ENCODE data around the gene RASGEF1B. TPM values are rescaled to one million over a fixed set of nuclear protein-coding genes. Genes with fewer than 3 reads are reported as not detected.
"Not testable (repeated sequence)": the region's sequence is repeated elsewhere in the genome, so short reads cannot be mapped to it uniquely, and the experiment has no call there.

Gene RASGEF1B
- total RNA-seq, 2 experiments from 2014 or later: 8.0 to 8.2 TPM

- Mint-ChIP-seq H3K9me3 (no peaks in the 10 kb centered on the region), H3K36me3 (no peaks in the 10 kb centered on the region), H3K27me3 (peaks cover 3% of the 10 kb centered on the region), H3K4me1 (peaks cover 5% of the 10 kb centered on the region), H3K4me3 (no peak overlapping the region), H3K27ac (no peak overlapping the region)
- POLR2A ChIA-PET: no interaction called here
- ATAC-seq (ENCODE audit: low read depth) (no peak), DNase-seq (no peak)
Observed at GRCh38 chr4:81407726-81408125, 64.0 kb downstream of the RASGEF1B start.

- H3K4me1 Mint-ChIP-seq; H3K4me3 Mint-ChIP-seq; H3K27me3 Mint-ChIP-seq; H3K9me3 Mint-ChIP-seq; H3K27ac Mint-ChIP-seq; H3K36me3 Mint-ChIP-seq; DNase-seq; ATAC-seq (ENCODE audit: low read depth); POLR2A ChIA-PET: not testable (repeated sequence)
Observed at GRCh38 chr4:81406481-81406880, 65.2 kb downstream of the RASGEF1B start.

GRCh38 chr4:81405900-81406401 lies 65.8 kb downstream of the RASGEF1B start:
- POLR2A ChIA-PET: no interaction called here
- no peak overlapping the region for H3K27ac Mint-ChIP-seq
- ATAC-seq (ENCODE audit: low read depth): peak; percentile 76
- H3K4me3 Mint-ChIP-seq: peak overlapping the region; percentile 42
- no peaks in the 10 kb centered on the region for H3K9me3 Mint-ChIP-seq
- H3K36me3 Mint-ChIP-seq: no peaks in the 10 kb centered on the region
- peaks cover 3% of the 10 kb centered on the region for H3K27me3 Mint-ChIP-seq
- DNase-seq: no peak
- H3K4me1 Mint-ChIP-seq: peaks cover 5% of the 10 kb centered on the region

- H3K4me1 Mint-ChIP-seq: peaks cover 5% of the 10 kb centered on the region
- H3K27ac Mint-ChIP-seq: no peak overlapping the region
- POLR2A ChIA-PET: no interaction called here
- no peaks in the 10 kb centered on the region for H3K36me3 Mint-ChIP-seq
- H3K9me3 Mint-ChIP-seq: no peaks in the 10 kb centered on the region
- DNase-seq (no peak), ATAC-seq (ENCODE audit: low read depth) (no peak)
- no peak overlapping the region for H3K4me3 Mint-ChIP-seq
- H3K27me3 Mint-ChIP-seq: peaks cover 3% of the 10 kb centered on the region
Observed at GRCh38 chr4:81404741-81405140, 67.0 kb downstream of the RASGEF1B start.

GRCh38 chr4:81404294-81404693 lies 67.4 kb downstream of the RASGEF1B start:
- Mint-ChIP-seq H3K4me3 (no peak overlapping the region), H3K36me3 (no peaks in the 10 kb centered on the region), H3K9me3 (no peaks in the 10 kb centered on the region), H3K27ac (no peak overlapping the region), H3K4me1 (peaks cover 5% of the 10 kb centered on the region), H3K27me3 (peaks cover 3% of the 10 kb centered on the region)
- POLR2A ChIA-PET: no interaction called here
- DNase-seq (no peak), ATAC-seq (ENCODE audit: low read depth) (no peak)

- Mint-ChIP-seq H3K27ac (no peak overlapping the region), H3K4me1 (no peaks in the 10 kb centered on the region), H3K27me3 (no peaks in the 10 kb centered on the region), H3K36me3 (no peaks in the 10 kb centered on the region), H3K4me3 (no peak overlapping the region), H3K9me3 (no peaks in the 10 kb centered on the region)
- DNase-seq: no peak
- POLR2A ChIA-PET: no interaction called here
- ATAC-seq (ENCODE audit: low read depth): no peak
Observed at GRCh38 chr4:81399306-81400086, 72.2 kb downstream of the RASGEF1B start.

DNA sequence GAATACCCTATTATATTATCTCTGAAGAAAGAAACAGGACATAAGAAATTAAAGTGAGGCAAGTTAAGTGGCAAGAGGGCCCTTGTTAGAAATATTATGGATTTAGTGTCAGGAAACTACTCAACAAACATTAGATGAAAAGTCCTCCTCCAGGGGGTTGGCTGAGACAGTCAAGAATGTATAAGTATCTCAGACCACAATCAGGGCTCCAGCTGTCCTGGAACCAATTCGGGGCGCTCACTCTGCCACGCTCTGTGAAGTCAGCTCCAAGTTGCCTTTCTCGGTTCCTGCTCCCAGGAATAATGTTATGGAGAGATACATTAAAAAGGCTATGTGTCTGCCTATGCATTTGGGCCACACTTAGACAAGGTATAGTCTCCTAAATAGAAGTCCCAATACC lies 73.3 kb downstream of the RASGEF1B start:
- ATAC-seq (ENCODE audit: low read depth): no peak
- H3K9me3 Mint-ChIP-seq: no peaks in the 10 kb centered on the region
- no peaks in the 10 kb centered on the region for H3K4me1 Mint-ChIP-seq
- no peak overlapping the region for H3K4me3 Mint-ChIP-seq
- POLR2A ChIA-PET: no interaction called here
- H3K27ac Mint-ChIP-seq: no peak overlapping the region
- H3K27me3 Mint-ChIP-seq: no peaks in the 10 kb centered on the region
- H3K36me3 Mint-ChIP-seq: no peaks in the 10 kb centered on the region
- no peak for DNase-seq

GRCh38 chr4:81397635-81398034 lies 74.1 kb downstream of the RASGEF1B start:
- no peak for DNase-seq
- H3K9me3 Mint-ChIP-seq: no peaks in the 10 kb centered on the region
- no peak overlapping the region for H3K4me3 Mint-ChIP-seq
- H3K4me1 Mint-ChIP-seq: no peaks in the 10 kb centered on the region
- ATAC-seq (ENCODE audit: low read depth): no peak
- H3K36me3 Mint-ChIP-seq: no peaks in the 10 kb centered on the region
- POLR2A ChIA-PET: no interaction called here
- no peaks in the 10 kb centered on the region for H3K27me3 Mint-ChIP-seq
- no peak overlapping the region for H3K27ac Mint-ChIP-seq

DNA sequence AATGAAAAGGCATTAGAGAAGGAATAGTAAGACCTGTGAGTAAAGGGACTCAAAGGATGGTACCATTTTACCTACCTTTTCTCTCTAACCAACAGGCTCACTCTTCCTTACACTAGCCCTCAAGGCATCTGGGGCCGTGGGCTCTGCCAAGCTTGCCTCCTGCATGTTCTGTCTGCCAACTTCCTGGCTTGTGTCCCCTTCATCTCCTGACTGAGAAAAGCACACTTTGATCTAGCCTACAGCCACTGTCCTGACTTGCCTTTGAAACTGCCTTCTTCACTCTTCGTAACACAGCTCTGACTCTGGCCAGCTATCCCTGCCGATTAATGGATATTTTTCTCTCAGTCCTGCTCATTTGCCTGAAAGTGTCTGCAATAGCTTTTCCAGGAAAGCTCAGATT lies 76.5 kb downstream of the RASGEF1B start:
- POLR2A ChIA-PET: no interaction called here
- Mint-ChIP-seq H3K36me3 (no peaks in the 10 kb centered on the region), H3K27ac (no peak overlapping the region), H3K9me3 (no peaks in the 10 kb centered on the region), H3K27me3 (no peaks in the 10 kb centered on the region), H3K4me3 (no peak overlapping the region), H3K4me1 (peaks cover 3% of the 10 kb centered on the region)
- no peak for DNase-seq
- ATAC-seq (ENCODE audit: low read depth): no peak

DNA sequence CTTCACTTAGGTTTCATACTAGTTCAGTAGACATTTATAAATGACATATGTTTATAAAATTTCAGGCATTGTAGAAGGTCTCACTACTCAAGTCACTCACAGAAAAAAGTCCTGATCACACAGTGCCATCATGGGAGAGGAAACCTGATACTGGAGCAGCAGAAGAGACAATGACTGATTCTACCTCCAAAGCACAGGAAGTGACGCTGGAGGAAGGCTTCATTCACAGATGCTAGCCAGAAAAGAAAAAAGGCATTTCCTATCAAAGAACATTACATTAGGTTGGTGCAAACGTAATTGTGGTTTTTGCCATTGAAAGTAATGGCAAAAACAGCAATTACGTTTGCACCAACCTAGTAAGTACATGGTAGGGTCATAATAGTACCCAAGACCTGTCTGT lies 79.5 kb downstream of the RASGEF1B start:
- POLR2A ChIA-PET: no interaction called here
- ATAC-seq (ENCODE audit: low read depth) (no peak), DNase-seq (no peak)
- H3K27ac Mint-ChIP-seq: no peak overlapping the region
- H3K4me1 Mint-ChIP-seq: peaks cover 3% of the 10 kb centered on the region
- no peak overlapping the region for H3K4me3 Mint-ChIP-seq
- no peaks in the 10 kb centered on the region for H3K27me3 Mint-ChIP-seq
- H3K9me3 Mint-ChIP-seq: peaks cover 1% of the 10 kb centered on the region
- H3K36me3 Mint-ChIP-seq: no peaks in the 10 kb centered on the region

GRCh38 chr4:81389720-81390119 lies 82.0 kb downstream of the RASGEF1B start:
- DNase-seq: no peak
- peaks cover 6% of the 10 kb centered on the region for H3K27me3 Mint-ChIP-seq
- no peak overlapping the region for H3K4me3 Mint-ChIP-seq
- no peaks in the 10 kb centered on the region for H3K36me3 Mint-ChIP-seq
- no peak for ATAC-seq (ENCODE audit: low read depth)
- no peak overlapping the region for H3K27ac Mint-ChIP-seq
- H3K4me1 Mint-ChIP-seq: peaks cover 3% of the 10 kb centered on the region
- POLR2A ChIA-PET: no interaction called here
- H3K9me3 Mint-ChIP-seq: peaks cover 1% of the 10 kb centered on the region

- POLR2A ChIA-PET: no interaction called here
Observed at GRCh38 chr4:81380437-81380836, 91.3 kb downstream of the RASGEF1B start.

GRCh38 chr4:81378386-81378785 lies 93.3 kb downstream of the RASGEF1B start:
- Mint-ChIP-seq H3K36me3 (no peaks in the 10 kb centered on the region), H3K27me3 (peaks cover 18% of the 10 kb centered on the region), H3K4me1 (no peaks in the 10 kb centered on the region), H3K4me3 (no peak overlapping the region), H3K27ac (no peak overlapping the region), H3K9me3 (no peaks in the 10 kb centered on the region)
- POLR2A ChIA-PET: no interaction called here
- ATAC-seq (ENCODE audit: low read depth): no peak
- no peak for DNase-seq

More at GRCh38 chr4:81380437-81380836, 91.3 kb downstream of the RASGEF1B start:
- Mint-ChIP-seq H3K36me3 (no peaks in the 10 kb centered on the region), H3K4me3 (no peak overlapping the region), H3K4me1 (no peaks in the 10 kb centered on the region), H3K9me3 (no peaks in the 10 kb centered on the region), H3K27me3 (peaks cover 16% of the 10 kb centered on the region), H3K27ac (no peak overlapping the region)
- ATAC-seq (ENCODE audit: low read depth) (no peak), DNase-seq (no peak)

- Mint-ChIP-seq H3K27me3 (peaks cover 22% of the 10 kb centered on the region), H3K4me1 (no peaks in the 10 kb centered on the region), H3K27ac (no peak overlapping the region), H3K9me3 (no peaks in the 10 kb centered on the region), H3K4me3 (no peak overlapping the region), H3K36me3 (no peaks in the 10 kb centered on the region)
- ATAC-seq (ENCODE audit: low read depth) (no peak), DNase-seq (no peak)
- POLR2A ChIA-PET: no interaction called here
Observed at GRCh38 chr4:81377191-81377590, 94.5 kb downstream of the RASGEF1B start.

All from activated naive CD8-positive, alpha-beta T cell treated with anti-CD3 and anti-CD28 coated beads, Interleukin-2, amount 10 ng/mL, durations not matched to agents 7 days and 5 days (primary cell).